ENCODE results near the gene UTF1. TPM values are rescaled to one million over a fixed set of nuclear protein-coding genes. Genes with fewer than 3 reads are reported as not detected.

UTF1 gene
- total and polyA plus RNA-seq, 4 donors = not detected

DNA sequence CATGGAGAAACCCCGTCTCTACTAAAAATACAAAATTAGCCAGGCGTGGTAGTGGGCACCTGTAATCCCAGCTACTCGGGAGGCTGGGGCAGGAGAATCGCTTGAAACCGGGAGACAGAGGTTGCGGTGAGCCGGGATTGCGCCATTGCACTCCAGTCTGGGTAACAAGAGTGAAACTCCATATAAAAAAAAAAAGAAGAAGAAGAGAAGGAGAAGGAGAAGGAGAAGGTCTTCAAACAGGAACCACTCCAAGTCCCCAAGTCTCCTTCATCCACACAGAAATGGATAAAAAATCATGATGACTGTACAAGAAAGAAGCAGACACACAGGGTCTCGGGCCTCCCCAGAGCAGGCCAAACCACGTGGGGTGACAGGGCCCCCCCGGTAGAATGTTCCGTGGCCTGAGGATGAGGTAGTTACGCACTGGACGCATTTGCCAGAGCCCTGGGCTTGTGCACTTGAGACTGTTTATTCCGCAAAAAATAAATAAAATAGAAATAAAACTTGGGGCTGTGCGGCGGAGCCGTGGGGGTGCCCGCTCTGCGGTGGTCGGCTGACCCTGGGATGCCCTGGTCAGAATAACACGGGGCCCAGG, 23.4 kb downstream of the UTF1 start:
- WGBS, 2 donors = 88 to 89% methylated on average over 22 of the region's 22 CpGs
- Histone ChIP-seq H3K4me3 (ENCODE audit: low read length in 2 of 2) (no peak overlapping the region), H3K36me3 (ENCODE audit: control insufficient read depth in 1 of 2, insufficient read depth in 2 of 2, low read length in 1 of 2) (no peaks in the 10 kb centered on the region), H3K9me3 (ENCODE audit: control insufficient read depth, low read length) (no peaks in the 10 kb centered on the region), H3K27me3 (ENCODE audit: control insufficient read depth in 1 of 2, insufficient read depth in 2 of 2, low read length in 1 of 2) (no peaks in the 10 kb centered on the region), H3K27ac (ENCODE audit: low read depth in 1 of 2, low read length in 2 of 2) (no peak overlapping the region), H3K4me1 (ENCODE audit: control insufficient read depth in 1 of 2, insufficient read depth in 2 of 2, low read length in 2 of 2) (no peaks in the 10 kb centered on the region)
- no peak for ATAC-seq (ENCODE audit: low FRiP score)
- intact Hi-C loops (cut with DNase I) = no loop called here
- no peak for DNase-seq

DNA sequence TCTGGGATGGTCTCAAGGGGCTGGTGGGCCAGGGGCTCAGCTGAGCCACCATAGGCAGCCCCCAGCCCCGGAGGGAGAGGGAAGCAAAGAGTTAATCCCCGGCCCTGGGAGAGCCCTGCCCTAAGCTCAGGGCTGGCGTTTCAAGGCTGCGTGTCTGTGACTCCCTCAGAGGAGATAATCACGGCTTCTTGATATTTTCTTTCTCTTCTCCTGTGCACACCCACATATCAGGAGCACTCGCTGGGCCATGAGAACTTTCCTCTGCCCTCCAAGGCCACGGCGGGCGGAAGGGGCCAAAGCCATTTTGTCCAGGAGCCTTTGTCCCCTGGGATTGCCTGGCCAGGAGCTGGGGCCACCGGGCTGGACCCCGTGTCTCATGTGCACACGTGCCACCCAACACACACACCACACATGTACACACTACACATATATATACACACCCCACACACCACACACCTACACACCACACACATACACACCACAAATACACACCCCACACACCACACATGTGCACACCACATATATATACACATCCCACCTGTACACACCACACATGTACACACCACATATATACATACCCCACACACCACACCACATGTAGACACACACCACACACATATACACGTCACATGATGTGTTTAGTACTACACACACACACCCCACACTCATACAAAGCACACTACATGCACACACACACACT, 24.6 kb downstream of the UTF1 start:
- ATAC-seq (ENCODE audit: low FRiP score) (no peak), DNase-seq (no peak)
- Histone ChIP-seq H3K9me3 (ENCODE audit: control insufficient read depth, low read length) (no peaks in the 10 kb centered on the region), H3K36me3 (ENCODE audit: control insufficient read depth in 1 of 2, insufficient read depth in 2 of 2, low read length in 1 of 2) (no peaks in the 10 kb centered on the region), H3K4me3 (ENCODE audit: low read length in 2 of 2) (no peak overlapping the region), H3K4me1 (ENCODE audit: control insufficient read depth in 1 of 2, insufficient read depth in 2 of 2, low read length in 2 of 2) (no peaks in the 10 kb centered on the region), H3K27me3 (ENCODE audit: control insufficient read depth in 1 of 2, insufficient read depth in 2 of 2, low read length in 1 of 2) (no peaks in the 10 kb centered on the region), H3K27ac (ENCODE audit: low read depth in 1 of 2, low read length in 2 of 2) (no peak overlapping the region)
- intact Hi-C loops (cut with DNase I) = no loop called here
- WGBS, 2 donors = 60 to 65% methylated on average over 13 of the region's 13 CpGs

DNA sequence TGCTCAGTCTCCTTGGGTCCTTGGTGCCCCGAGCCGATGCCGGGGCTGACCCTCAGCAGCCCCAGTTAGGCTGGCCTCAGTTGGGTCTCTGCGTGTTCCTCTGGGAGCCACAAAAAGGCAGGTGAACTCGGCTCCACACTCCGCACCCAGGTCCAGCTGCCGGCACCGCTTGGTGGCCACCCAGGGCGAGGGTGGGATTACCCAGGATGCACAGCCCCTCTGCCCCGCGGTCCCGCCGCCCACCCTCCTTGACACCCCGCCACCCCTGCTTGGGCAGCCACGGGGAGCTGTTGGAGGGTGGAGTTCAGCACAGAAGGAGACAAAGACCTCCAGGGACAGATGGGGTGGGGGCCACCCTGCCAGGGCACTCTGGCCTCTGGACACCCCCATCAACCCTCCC, 25.3 kb downstream of the UTF1 start:
- intact Hi-C loops (cut with DNase I) = no loop called here
- Histone ChIP-seq H3K4me3 (ENCODE audit: low read length in 2 of 2) (no peak overlapping the region), H3K27me3 (ENCODE audit: control insufficient read depth in 1 of 2, insufficient read depth in 2 of 2, low read length in 1 of 2) (no peaks in the 10 kb centered on the region), H3K36me3 (ENCODE audit: control insufficient read depth in 1 of 2, insufficient read depth in 2 of 2, low read length in 1 of 2) (no peaks in the 10 kb centered on the region), H3K4me1 (ENCODE audit: control insufficient read depth in 1 of 2, insufficient read depth in 2 of 2, low read length in 2 of 2) (no peaks in the 10 kb centered on the region), H3K9me3 (ENCODE audit: control insufficient read depth, low read length) (no peaks in the 10 kb centered on the region), H3K27ac (ENCODE audit: low read depth in 1 of 2, low read length in 2 of 2) (no peak overlapping the region)
- ATAC-seq (ENCODE audit: low FRiP score) = no peak
- WGBS, 2 donors = 83 to 89% methylated on average over 15 of the region's 15 CpGs
- DNase-seq = no peak

DNA sequence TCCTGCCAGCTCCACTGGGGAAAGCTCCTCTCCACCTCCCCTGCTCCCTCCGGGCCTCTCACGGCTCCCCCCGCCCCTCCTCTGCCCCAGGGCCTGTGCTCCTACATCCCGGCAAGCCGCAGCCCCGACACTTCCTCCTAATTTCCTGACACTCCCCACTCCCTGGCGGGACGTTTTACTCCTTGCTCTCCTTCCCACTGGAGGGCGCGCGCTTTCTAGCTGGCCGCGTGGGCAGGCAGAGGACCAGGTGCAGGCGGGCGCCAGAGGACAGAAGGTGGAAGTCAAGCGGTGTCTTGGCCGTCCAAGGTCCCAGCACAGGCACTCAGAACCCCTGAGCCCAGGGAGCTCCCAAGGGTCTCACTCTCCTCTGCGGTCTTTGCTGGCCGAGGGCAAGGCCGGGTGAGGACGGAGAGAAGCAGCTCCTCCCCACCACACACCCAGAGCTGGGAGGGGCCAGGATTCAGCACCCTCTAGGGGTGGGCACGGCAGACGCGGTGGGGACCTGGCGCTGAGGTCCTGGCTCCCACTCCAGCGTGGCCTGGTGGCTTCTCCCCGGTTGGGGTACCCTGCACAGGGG, 27.6 kb downstream of the UTF1 start:
- no peaks in the 10 kb centered on the region for H3K27me3 ChIP-seq (ENCODE audit: control insufficient read depth in 1 of 2, insufficient read depth in 2 of 2, low read length in 1 of 2)
- no peak overlapping the region for H3K27ac ChIP-seq (ENCODE audit: low read depth in 1 of 2, low read length in 2 of 2)
- H3K4me3 ChIP-seq (ENCODE audit: low read length in 2 of 2) = no peak overlapping the region
- no peaks in the 10 kb centered on the region for H3K36me3 ChIP-seq (ENCODE audit: control insufficient read depth in 1 of 2, insufficient read depth in 2 of 2, low read length in 1 of 2)
- no peak for ATAC-seq (ENCODE audit: low FRiP score)
- peak; percentile 86 to 87 for DNase-seq
- H3K9me3 ChIP-seq (ENCODE audit: control insufficient read depth, low read length) = no peaks in the 10 kb centered on the region
- no peaks in the 10 kb centered on the region for H3K4me1 ChIP-seq (ENCODE audit: control insufficient read depth in 1 of 2, insufficient read depth in 2 of 2, low read length in 2 of 2)
- intact Hi-C loops (cut with DNase I) = no loop called here
- WGBS, 2 donors = 4 to 5% methylated on average over 25 to 27 of the region's 27 CpGs

DNA sequence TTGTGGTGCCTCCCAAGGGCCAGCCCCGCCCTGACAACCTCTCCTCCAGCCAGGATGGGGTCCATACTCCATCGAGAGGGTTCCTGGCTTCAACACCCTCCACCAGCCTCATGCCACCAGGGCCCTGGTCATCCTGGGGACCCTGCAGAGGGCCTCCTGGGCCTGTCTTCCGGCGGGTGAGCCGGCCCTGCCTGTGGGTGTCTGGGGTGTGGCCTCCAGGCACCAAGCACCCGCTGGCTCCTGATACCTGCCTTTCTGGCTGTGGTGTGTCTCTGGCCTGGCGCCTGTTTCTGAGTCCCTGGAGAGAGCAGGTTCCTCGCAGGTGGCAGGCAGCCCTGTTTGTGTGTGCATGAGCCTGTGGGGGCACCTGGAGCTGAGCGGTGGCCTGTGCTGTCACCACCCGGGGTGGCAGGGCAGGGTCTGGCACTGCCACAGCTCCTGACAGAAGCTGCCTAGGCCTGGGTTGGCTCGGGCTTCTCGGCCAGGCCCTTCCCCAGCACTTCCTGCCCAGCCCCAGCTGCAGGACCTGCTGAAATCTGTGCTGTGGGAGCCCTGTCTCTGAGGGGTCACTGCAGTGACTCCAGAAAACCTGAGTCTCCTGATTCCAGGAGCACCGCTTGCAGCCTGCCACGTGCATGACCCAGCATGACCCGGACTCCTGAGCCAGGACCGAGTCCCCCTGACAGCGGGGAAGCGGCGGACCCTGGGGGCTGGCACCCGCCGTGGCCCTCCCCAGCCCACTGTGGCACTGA, 28.2 kb downstream of the UTF1 start:
- Histone ChIP-seq H3K27me3 (ENCODE audit: control insufficient read depth in 1 of 2, insufficient read depth in 2 of 2, low read length in 1 of 2) (no peaks in the 10 kb centered on the region), H3K9me3 (ENCODE audit: control insufficient read depth, low read length) (no peaks in the 10 kb centered on the region), H3K4me3 (ENCODE audit: low read length in 2 of 2) (no peak overlapping the region), H3K36me3 (ENCODE audit: control insufficient read depth in 1 of 2, insufficient read depth in 2 of 2, low read length in 1 of 2) (no peaks in the 10 kb centered on the region), H3K4me1 (ENCODE audit: control insufficient read depth in 1 of 2, insufficient read depth in 2 of 2, low read length in 2 of 2) (no peaks in the 10 kb centered on the region), H3K27ac (ENCODE audit: low read depth in 1 of 2, low read length in 2 of 2) (no peak overlapping the region)
- ATAC-seq (ENCODE audit: low FRiP score) = no peak
- intact Hi-C loops (cut with DNase I) = no loop called here
- DNase-seq = no peak
- 79 to 82% methylated on average over 21 of the region's 21 CpGs for WGBS, 2 donors

DNA sequence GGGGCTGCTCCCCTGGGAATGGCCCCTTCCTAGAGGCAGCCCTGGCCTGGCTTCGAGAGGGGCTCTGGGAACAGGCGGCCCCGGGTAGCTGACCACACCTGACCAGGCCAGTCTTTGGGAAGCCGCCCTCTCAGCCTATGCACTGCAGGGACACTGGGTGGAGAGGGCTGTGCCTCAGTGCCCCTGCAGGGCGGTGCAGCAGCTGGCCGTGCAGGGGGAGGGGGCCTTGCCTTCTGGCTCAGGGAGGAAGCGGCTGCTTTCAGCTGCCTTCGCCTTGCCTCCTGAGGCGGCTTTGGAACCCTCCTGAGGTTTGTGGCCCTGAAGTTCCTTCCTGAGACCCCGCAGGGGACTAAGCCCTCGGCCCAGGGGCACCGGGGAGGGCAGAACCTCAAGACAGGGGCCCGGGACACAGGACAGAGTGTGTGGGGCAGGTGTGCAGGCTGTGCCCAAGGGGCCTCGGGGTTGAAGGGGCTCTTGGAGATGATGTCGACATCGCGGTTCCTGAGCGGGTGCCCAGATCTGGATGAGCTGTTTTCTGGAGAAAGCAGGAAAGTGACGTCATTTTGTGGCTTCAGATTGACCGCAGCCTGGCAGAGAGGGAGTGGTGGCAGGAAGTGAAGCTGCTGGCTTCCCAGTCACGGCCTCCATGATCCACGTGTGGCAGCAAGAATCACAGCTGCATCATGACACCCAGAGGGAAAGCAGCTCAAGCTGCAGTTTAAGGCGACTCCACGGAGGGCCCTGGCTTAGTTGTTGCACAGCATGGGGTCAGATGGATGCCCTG, 29.0 kb downstream of the UTF1 start:
- Histone ChIP-seq H3K4me1 (ENCODE audit: control insufficient read depth in 1 of 2, insufficient read depth in 2 of 2, low read length in 2 of 2) (no peaks in the 10 kb centered on the region), H3K36me3 (ENCODE audit: control insufficient read depth in 1 of 2, insufficient read depth in 2 of 2, low read length in 1 of 2) (no peaks in the 10 kb centered on the region), H3K27ac (ENCODE audit: low read depth in 1 of 2, low read length in 2 of 2) (no peak overlapping the region), H3K9me3 (ENCODE audit: control insufficient read depth, low read length) (no peaks in the 10 kb centered on the region), H3K4me3 (ENCODE audit: low read length in 2 of 2) (no peak overlapping the region), H3K27me3 (ENCODE audit: control insufficient read depth in 1 of 2, insufficient read depth in 2 of 2, low read length in 1 of 2) (no peaks in the 10 kb centered on the region)
- intact Hi-C loops (cut with DNase I) = no loop called here
- 62 to 69% methylated on average over 24 of the region's 24 CpGs for WGBS, 2 donors
- DNase-seq = peak; percentile 92 to 95
- peak; percentile 57 for ATAC-seq (ENCODE audit: low FRiP score)

DNA sequence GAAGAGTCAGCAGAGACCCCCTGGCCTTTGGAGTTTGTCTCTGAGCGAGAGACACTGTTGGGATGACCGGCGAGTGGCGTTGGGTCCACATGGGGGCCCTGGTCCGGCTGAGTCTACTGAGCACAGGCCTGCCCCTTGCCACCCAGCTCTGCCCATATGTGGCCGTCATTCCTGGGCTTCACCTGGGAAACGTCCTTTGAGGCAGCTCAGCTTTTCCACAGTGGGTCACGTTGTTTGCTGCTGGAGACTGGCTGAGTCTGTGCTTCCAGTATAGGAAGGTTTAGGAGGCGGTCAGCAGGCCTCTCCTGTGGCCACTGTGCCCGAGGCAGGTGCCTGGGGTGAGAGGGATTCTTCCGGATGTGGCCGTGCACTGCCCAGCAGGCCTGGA, 29.6 kb downstream of the UTF1 start:
- H3K9me3 ChIP-seq (ENCODE audit: control insufficient read depth, low read length) = no peaks in the 10 kb centered on the region
- no peak overlapping the region for H3K27ac ChIP-seq (ENCODE audit: low read depth in 1 of 2, low read length in 2 of 2)
- H3K4me1 ChIP-seq (ENCODE audit: control insufficient read depth in 1 of 2, insufficient read depth in 2 of 2, low read length in 2 of 2) = no peaks in the 10 kb centered on the region
- H3K36me3 ChIP-seq (ENCODE audit: control insufficient read depth in 1 of 2, insufficient read depth in 2 of 2, low read length in 1 of 2) = no peaks in the 10 kb centered on the region
- DNase-seq (no peak), ATAC-seq (ENCODE audit: low FRiP score) (no peak)
- H3K27me3 ChIP-seq (ENCODE audit: control insufficient read depth in 1 of 2, insufficient read depth in 2 of 2, low read length in 1 of 2) = no peaks in the 10 kb centered on the region
- 82% methylated on average over 12 of the region's 12 CpGs for WGBS, 2 donors
- no peak overlapping the region for H3K4me3 ChIP-seq (ENCODE audit: low read length in 2 of 2)
- intact Hi-C loops (cut with DNase I) = no loop called here

DNA sequence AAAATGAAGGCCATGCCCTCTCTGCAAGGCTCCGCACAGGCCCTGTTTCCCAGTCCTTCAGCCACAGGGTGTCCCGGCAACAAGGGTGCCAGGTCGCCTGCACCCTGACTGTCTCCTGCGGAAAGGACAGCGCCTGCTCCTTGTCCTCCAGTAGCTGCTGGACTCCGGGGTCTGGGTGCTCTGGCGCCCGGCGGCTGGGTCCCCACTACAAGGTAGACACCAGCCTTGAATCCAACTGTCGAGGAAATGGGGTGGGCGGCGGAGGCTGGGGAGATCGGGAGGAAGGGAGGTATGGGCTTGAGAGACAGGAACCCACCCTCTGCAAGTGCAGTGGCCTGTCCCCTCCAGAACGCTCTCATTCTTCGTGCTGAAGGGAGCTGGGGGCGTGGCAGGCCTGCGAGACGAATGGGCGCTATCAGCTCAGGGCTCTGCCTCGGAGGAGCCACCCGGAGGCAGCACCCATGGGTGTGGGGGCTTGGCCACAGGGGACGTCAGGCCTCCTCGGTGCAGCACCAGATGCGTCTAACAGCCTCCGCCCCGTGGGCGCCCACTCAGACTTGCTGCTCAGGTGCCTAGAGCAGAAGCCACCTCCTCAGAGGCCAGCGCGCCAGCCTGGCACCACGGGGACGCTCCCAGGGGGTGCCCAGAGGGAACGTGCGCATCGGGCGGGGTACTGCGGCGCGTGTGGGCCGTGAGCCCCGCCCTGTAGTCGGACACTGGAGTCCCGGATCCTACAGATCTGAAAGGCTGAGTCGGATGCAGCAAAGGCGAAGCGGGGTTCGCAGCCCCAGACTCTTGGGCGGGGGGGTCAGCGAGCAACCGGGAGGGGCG, 31.1 kb downstream of the UTF1 start:
- Histone ChIP-seq H3K27ac (ENCODE audit: low read depth in 1 of 2, low read length in 2 of 2) (no peak overlapping the region), H3K9me3 (ENCODE audit: control insufficient read depth, low read length) (no peaks in the 10 kb centered on the region), H3K27me3 (ENCODE audit: control insufficient read depth in 1 of 2, insufficient read depth in 2 of 2, low read length in 1 of 2) (no peaks in the 10 kb centered on the region), H3K4me1 (ENCODE audit: control insufficient read depth in 1 of 2, insufficient read depth in 2 of 2, low read length in 2 of 2) (no peaks in the 10 kb centered on the region), H3K36me3 (ENCODE audit: control insufficient read depth in 1 of 2, insufficient read depth in 2 of 2, low read length in 1 of 2) (no peaks in the 10 kb centered on the region), H3K4me3 (ENCODE audit: low read length in 2 of 2) (peak overlapping the region; percentile 32 to 66)
- intact Hi-C loops (cut with DNase I) = no loop called here
- ATAC-seq (ENCODE audit: low FRiP score) (peak; percentile 57), DNase-seq (peak; percentile 80 to 88)
- 21 to 25% methylated on average over 41 to 50 of the region's 50 CpGs for WGBS, 2 donors
